GM23338 (cell line): ENCODE results near the gene HBZ. TPM values are rescaled to one million over a fixed set of nuclear protein-coding genes. Genes with fewer than 3 reads are reported as not detected.

ENCODE experiments used
- ATAC-seq: fragments of 200-7000 bp; cut with Tn5 transposase; 3 replicates; pipeline ENCODE4 v1.9.1; 2020
- DNase-seq: peaks from one replicate; pipeline ENCODE4 v3.0.0-alpha.2; 2015; ENCODE audit warnings: low spot score
- H2AFZ ChIP-seq: fragments of 200-600 bp; sonication (generic); 2 replicates; pipeline ENCODE4 v1.8.0; 2016; ENCODE audit warnings: antibody characterized with exemption, mild to moderate bottlenecking, moderate library complexity
- H3F3A ChIP-seq: fragments of 200-600 bp; sonication (generic); replicated peaks from 2 replicates; pipeline ENCODE4 v1.8.0; 2017; ENCODE audit warnings: antibody characterized with exemption, mixed run types, low read depth
- H3K27ac ChIP-seq: fragments of 200-600 bp; sonication (generic); 2 replicates; pipeline ENCODE4 v1.6.1; 2016; ENCODE audit warnings: low read depth
- H3K27me3 ChIP-seq: fragments of 200-600 bp; sonication (generic); 2 replicates; pipeline ENCODE4 v1.8.0; 2016; ENCODE audit warnings: mild to moderate bottlenecking, mixed run types, moderate library complexity; ENCODE audit not compliant: insufficient read depth
- H3K36me3 ChIP-seq: fragments of 200-600 bp; sonication (generic); 2 replicates; pipeline ENCODE4 v1.8.0; 2016; ENCODE audit warnings: mild to moderate bottlenecking; ENCODE audit not compliant: insufficient read depth
- H3K4me1 ChIP-seq: fragments of 200-600 bp; sonication (generic); 2 replicates; pipeline ENCODE4 v1.8.0; 2016; ENCODE audit warnings: mild to moderate bottlenecking, moderate library complexity; ENCODE audit not compliant: insufficient read depth
- H3K4me2 ChIP-seq: fragments of 200-600 bp; sonication (generic); 2 replicates; pipeline ENCODE4 v1.7.1; 2017; ENCODE audit warnings: mixed run types
- H3K4me3 ChIP-seq: fragments of 200-600 bp; sonication (generic); 2 replicates; pipeline ENCODE4 v1.6.1; 2016; ENCODE audit warnings: mixed run types
- H3K79me2 ChIP-seq: fragments of 200-600 bp; sonication (generic); replicated peaks from 2 replicates; pipeline ENCODE4 v1.8.0; 2017; ENCODE audit warnings: mild to moderate bottlenecking; ENCODE audit not compliant: insufficient read depth
- H3K9me2 ChIP-seq: fragments of 200-600 bp; sonication (generic); 2 replicates; pipeline ENCODE4 v1.8.0; 2017; ENCODE audit not compliant: insufficient read depth
- H4K20me1 ChIP-seq: fragments of 200-600 bp; sonication (generic); replicated peaks from 2 replicates; pipeline ENCODE4 v1.8.0; 2017; ENCODE audit warnings: mild to moderate bottlenecking; ENCODE audit not compliant: insufficient read depth
- H3K27ac Mint-ChIP-seq: 2 replicates; pipeline ENCODE4 v1.8.0; 2020; ENCODE audit warnings: inconsistent platforms, mild to moderate bottlenecking, moderate library complexity, mixed read lengths
- H3K27me3 Mint-ChIP-seq: 3 replicates; pipeline ENCODE4 v1.8.0; 2022; ENCODE audit warnings: low read depth, mild to moderate bottlenecking, moderate library complexity, mixed read lengths, inconsistent platforms; ENCODE audit not compliant: insufficient read depth, poor library complexity
- H3K36me3 Mint-ChIP-seq: 3 replicates; pipeline ENCODE4 v1.8.0; 2021; ENCODE audit warnings: low read depth, mild to moderate bottlenecking, inconsistent platforms, moderate library complexity, mixed read lengths
- H3K4me1 Mint-ChIP-seq: 3 replicates; pipeline ENCODE4 v1.8.0; 2020; ENCODE audit warnings: mild to moderate bottlenecking, inconsistent platforms, mixed read lengths
- H3K4me3 Mint-ChIP-seq: 3 replicates; pipeline ENCODE4 v1.8.0; 2021; ENCODE audit warnings: moderate library complexity, mild to moderate bottlenecking, inconsistent platforms, mixed read lengths
- H3K9me3 Mint-ChIP-seq: 3 replicates; pipeline ENCODE4 v1.8.0; 2020; ENCODE audit warnings: moderate library complexity, mild to moderate bottlenecking, inconsistent platforms, mixed read lengths
- CREB1 ChIP-seq: fragments of 250-450 bp; sonication (Bioruptor Pico); IDR thresholded peaks from 2 replicates; pipeline ENCODE4 v1.5.0; 2020; ENCODE audit warnings: low read depth, mild to moderate bottlenecking, moderate library complexity
- ETS1 ChIP-seq: IDR thresholded peaks from 2 replicates; pipeline ENCODE4 v1.6.1; 2016; ENCODE audit warnings: antibody characterized with exemption
- EZH2phosphoT487 ChIP-seq: fragments of 200-600 bp; sonication (generic); IDR thresholded peaks from one replicate; pipeline ENCODE4 v1.8.1; 2018; ENCODE audit warnings: antibody characterized with exemption; ENCODE audit not compliant: unreplicated experiment
- JUNB ChIP-seq: IDR thresholded peaks from one replicate; pipeline ENCODE4 v1.6.1; 2016; ENCODE audit warnings: antibody characterized with exemption; ENCODE audit not compliant: unreplicated experiment
- NANOG ChIP-seq: IDR thresholded peaks from 2 replicates; pipeline ENCODE4 v1.6.1; 2016; ENCODE audit warnings: antibody characterized with exemption, borderline replicate concordance
- REST ChIP-seq: IDR thresholded peaks from one replicate; pipeline ENCODE4 v1.6.1; 2018; ENCODE audit warnings: antibody characterized with exemption; ENCODE audit not compliant: unreplicated experiment
- STAT1 ChIP-seq: IDR thresholded peaks from one replicate; pipeline ENCODE4 v1.6.1; 2016; ENCODE audit warnings: antibody characterized with exemption; ENCODE audit not compliant: unreplicated experiment
- ZNF114 ChIP-seq: fragments of 250-450 bp; sonication (Bioruptor Pico); IDR thresholded peaks from 2 replicates; pipeline ENCODE4 v1.5.0; 2020; ENCODE audit warnings: mild to moderate bottlenecking, moderate library complexity
- polyA plus RNA-seq: library from polyadenylated mRNA; unstranded; fragments of >200 nt; fragmentation: Nextera tagmentation; extraction: Ambion mirVana; gene quantifications from 2 replicates; pipeline ENCODE4 v1.2.1, GENCODE V29; 2016
- total RNA-seq: library from RNA; depleted of rRNA; stranded (reverse); fragments of >200 nt; shearing (Covaris generic); gene quantifications from 2 replicates; pipeline ENCODE4 v1.2.3, GENCODE V29; 2014

Gene HBZ
- total and polyA plus RNA-seq, 2 experiments from 2014 or later: 0.39 TPM; not detected in 1

GRCh38 chr16:114327-114726 is 38.1 kb upstream of the HBZ start (continued):
- TF ChIP-seq REST: no peak
- TF ChIP-seq ETS1: no peak
- no peak for TF ChIP-seq ZNF114 (CRISPR knock-in tag)
- no peak for TF ChIP-seq CREB1 (CRISPR knock-in tag)

- TF ChIP-seq EZH2phosphoT487 (no peak), STAT1 (no peak), JUNB (no peak), NANOG (no peak)
- no peak for ATAC-seq
- no peak overlapping the region for H2AFZ ChIP-seq
These were observed 36.4 kb upstream of the HBZ start for GRCh38 chr16:116015-116414.

More at GRCh38 chr16:116015-116414, 36.4 kb upstream of the HBZ start:
- H3K4me3 Mint-ChIP-seq: no peak overlapping the region
- no peaks in the 10 kb centered on the region for H3K4me1 ChIP-seq
- H3K9me2 ChIP-seq: no peaks in the 10 kb centered on the region
- H3K36me3 Mint-ChIP-seq: peaks cover 30% of the 10 kb centered on the region; the same call in 2 of the 3 replicates
- DNase-seq: no peak
- H3F3A ChIP-seq: 0 out of 2 replicates have a peak, but pooled peaks cover 3% of the 10 kb centered on the region
- H3K27me3 ChIP-seq: no peaks in the 10 kb centered on the region
- peaks cover 4% of the 10 kb centered on the region for H3K27me3 Mint-ChIP-seq
- H3K79me2 ChIP-seq: no peaks in the 10 kb centered on the region
- H3K9me3 Mint-ChIP-seq: no peaks in the 10 kb centered on the region
- H3K4me1 Mint-ChIP-seq: peaks cover 13% of the 10 kb centered on the region
- no peak overlapping the region for H3K4me3 ChIP-seq
- no peak overlapping the region for H3K27ac Mint-ChIP-seq
- peaks cover 5% of the 10 kb centered on the region; the same call in 1 of the 2 replicates for H4K20me1 ChIP-seq
- H3K36me3 ChIP-seq: 0 out of 2 replicates have a peak, but pooled peaks cover 7% of the 10 kb centered on the region
- H3K27ac ChIP-seq: no peak overlapping the region
- H3K4me2 ChIP-seq: no peak overlapping the region
